HG02588 (cell line): ENCODE results near the gene ABTB1.
"Not testable (repeated sequence)": the region's sequence is repeated elsewhere in the genome, so short reads cannot be mapped to it uniquely, and the experiment has no call there.

Experiments used
- ATAC-seq: cut with Tn5 transposase; IDR thresholded peaks from one replicate; pipeline ENCODE4 v1.9.1; 2021; ENCODE audit warnings: mild to moderate bottlenecking, moderate library complexity; ENCODE audit not compliant: unreplicated experiment

The ABTB1 gene

DNA sequence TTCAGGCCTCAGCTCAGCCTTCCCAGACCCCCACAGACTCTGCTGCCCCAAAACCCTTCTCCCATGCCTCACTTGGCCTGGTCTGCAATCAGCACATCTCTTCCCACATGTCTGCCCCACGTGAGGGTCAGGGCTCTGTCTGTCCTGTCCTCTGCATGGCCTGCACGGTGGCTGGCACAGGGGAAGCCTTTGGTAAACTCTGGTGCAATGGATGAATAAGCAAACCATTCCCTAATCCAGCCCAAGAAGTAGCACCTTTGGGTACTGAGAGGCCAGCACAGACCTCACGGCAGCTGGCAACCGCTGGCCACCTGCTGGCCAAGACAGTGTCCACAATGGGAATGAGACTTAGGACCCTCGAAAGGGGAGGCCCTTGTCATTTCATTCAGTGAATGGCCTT, 27.7 kb downstream of the ABTB1 start:
- ATAC-seq: no peak

DNA sequence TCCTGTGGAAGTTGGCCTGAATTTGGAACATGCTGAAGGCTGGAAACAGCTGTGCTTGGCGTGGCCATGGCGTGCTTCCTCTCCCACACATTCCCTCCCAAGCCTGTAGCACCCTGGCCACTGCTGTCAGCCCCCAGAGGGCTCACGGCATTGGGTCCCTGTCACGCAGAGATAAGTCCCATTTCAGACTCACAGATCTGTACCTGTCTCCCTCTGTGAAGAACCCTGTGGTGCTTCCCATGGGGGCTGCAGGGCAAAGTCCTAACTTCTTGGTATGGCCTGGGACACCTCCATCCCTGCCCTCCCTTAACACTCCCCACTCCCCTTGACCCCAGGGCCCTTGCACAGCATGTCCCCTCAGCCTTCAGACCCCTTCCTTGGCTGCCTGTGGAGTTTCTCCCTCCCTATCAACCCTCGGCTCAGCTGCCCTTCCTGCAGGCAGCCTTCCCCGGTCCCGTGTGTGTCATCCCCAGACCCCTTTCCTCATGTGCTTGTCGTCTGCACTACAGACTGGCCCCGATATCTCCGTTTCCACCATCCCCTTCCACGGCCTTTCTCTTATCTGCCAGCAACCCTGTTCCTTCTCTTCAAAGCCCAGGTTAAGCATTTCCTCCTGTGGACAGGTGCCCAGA, 28.6 kb downstream of the ABTB1 start:
- ATAC-seq: no peak

DNA sequence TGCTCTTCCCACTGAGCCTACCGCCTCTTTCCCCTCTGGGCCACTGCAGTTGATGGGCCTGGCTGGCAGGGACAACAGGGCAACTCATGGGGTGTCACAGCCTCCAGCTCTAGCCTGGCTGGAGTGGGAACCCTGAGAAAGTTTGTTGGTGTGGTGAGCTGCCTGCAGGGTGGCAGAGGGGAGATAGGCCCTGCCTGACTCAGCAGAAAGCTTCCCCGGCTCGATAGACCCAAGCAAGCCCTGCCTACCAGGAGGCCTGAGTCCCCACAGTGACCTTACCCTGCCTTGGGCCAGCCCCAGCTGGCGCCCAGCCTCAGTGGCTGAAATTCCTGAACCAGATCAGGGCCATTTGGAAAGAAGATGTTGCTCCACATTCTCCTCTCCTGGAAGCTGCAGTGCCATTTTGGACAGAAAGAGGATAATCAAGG, 29.4 kb downstream of the ABTB1 start:
- no peak for ATAC-seq

DNA sequence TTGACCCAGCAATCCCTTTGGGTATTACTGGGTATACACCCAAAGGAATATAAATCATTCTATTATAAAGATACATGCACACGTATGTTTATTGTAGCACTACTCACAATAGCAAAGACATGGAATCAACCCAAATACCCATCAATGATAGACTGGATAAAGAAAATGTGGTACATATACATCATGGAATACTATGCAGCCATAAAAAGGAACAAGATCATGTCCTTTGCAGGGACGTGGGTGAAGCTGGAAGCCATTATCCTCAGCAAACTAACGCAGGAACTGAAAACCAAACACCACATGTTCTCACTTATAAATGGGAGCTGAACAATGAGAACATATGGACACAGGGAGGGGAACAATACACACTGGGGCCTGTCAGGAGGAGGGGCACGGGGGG, 32.1 kb downstream of the ABTB1 start:
- ATAC-seq: not testable (repeated sequence)

DNA sequence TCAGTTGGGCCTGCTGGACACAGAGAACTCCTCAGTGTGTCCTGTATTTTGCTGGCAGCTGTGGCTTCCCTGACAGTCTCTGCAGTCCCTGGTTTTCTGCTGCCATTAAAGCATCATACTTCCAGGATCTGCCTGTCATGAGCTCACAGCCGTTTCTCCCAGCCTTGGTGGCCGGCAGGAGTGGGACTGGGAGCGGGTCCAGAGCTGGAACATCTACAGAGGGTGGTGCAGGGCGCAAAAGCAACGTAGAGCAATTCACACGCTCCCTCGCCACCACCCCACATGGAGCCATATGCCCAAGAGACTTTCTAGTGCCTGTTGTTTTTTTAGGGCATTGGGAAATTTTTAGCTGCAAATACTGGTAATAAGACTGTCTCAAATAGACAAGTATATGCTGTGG, 33.6 kb downstream of the ABTB1 start:
- ATAC-seq: no peak

DNA sequence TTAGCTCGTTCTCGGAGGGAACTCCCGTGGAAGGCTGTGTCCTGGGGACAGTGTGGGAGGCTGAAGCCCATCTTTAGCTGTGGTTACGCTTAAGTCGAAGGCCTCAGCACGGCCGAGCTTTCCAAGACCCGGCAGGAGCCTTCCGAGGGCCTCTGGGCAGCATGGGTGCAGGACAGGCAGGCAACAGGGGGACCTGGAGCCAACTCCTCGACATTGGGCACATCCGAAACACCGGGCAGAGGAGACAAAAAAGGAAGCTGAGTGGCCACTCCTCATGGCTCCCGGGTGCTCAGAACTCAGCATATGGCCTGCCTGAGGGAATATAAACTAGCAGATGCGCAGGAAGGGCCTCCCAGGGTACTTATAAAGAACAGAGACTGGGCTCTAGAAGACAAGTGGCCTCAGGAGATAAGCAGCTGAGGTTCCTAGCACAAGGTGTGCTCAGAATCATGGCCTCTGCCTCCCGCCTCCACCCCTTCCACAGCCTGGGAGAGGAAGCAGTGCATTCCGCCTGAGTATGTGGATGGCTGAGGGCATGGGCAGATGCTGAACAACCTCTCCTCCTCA, 34.1 kb downstream of the ABTB1 start:
- no peak for ATAC-seq

DNA sequence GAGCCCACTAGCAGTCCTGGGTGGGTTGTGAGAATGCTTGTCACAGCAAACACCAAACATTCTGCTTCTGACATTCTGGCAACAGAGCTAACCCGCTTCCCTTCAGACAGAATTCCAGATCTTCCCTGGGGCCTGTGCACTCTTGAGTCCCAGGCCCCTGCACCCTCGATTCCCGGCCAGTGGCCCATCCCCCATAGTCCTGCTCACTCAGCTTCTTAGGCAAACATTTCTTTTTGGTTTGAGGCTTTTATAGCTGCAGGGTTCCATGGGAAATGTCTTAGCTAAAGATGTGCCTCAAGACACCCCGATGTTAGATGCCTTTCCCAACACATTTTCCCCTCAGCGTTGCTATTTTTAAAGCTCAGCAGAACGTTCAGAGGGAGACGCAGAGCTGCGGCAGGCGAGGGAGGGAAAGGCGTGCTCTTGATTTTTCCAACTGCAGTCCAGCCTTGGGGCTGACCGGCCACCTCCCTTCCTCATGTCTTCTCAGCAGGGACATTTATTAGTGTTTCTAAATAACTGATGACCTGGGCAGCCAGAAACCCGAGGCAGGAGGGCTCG, 35.2 kb downstream of the ABTB1 start:
- ATAC-seq: no peak

DNA sequence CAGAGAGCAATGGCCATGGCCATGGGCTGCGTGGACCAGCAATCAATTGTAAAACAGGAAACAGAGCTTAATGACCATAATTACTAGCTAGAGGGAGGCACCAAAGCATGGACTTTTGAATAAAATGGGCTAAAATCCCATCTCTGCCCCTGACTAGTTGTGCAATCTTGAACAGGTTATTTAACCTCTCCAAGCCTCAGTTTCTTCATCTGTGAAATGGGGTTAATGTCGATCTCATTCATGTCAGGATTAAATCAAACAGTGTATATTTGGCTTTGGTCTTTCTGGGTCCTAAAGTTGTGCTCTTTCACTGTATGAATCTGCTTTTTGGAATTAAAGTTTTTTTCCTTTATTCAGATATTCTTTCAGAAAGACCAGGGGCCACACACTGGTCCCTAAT, 36.1 kb downstream of the ABTB1 start:
- ATAC-seq: no peak

DNA sequence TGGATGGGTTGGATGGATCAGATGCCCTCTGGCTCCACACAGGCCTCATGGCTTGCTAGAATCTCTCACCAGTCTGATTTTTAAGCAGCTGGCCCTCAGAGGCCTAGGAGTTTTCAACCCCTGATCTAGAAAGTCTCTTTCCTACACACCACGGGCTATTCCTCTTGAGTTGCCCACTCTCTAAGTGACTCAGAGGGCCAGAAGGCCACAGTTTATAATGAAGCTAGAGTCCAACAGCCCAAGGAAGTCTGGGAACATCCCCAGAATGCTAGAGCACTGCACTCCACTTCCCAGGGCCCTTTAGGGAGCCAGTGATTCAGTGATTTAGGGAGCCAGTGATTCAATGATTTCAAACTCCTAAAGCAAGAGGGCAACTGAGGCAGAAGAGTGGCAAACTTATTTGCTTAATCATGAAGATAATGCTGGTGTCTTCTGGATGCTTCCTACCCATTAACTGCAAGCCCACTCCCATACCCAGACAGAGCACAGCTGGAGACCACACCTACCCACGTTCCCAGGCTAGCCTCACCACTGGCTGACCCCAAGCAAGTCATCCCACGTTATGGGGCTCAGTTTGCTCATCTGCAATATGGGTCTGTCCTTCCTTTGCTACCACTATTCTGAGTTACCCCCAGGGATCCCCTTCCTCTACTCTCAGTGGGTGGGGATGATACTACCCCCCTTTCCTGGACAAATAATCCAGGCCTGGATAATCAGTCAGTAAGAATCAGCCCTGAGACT, 36.7 kb downstream of the ABTB1 start:
- ATAC-seq: no peak

DNA sequence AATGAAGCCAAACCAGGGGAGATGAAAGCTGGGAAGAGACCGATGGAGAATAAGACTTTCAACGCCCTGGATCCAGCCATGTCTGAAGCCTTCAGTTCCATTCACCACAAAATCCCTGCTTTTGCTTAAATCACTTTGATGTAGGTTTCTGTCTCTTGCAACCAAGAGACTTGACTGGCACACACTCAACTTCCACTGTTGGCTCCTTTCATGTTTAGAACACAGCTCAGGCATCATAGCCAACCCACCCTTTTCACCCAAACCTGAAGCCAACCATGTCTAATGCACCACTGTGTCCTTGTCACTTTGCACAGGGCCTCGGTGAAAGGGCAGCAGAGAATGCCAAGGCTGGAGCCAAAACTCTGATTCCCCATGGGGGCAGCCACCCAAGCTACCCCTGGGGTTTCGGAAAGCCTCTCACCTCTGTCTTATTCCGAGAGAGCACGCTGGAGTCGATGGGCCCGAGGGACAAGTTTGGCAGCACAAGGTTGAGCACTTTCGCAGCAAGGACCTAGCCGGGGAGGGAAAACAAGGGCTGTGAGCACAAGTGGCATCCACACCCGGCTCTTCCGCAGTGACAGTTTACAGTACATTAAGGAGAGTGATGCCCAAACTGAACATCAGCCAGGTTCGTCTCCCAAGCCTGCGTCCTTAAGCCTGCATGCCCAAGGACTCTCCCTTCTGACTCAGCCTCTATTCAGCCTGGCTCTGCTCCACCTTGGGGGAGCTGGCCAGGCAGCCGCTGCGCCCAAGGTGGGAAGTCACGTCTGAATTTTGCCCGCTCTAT, 37.6 kb downstream of the ABTB1 start:
- no peak for ATAC-seq

DNA sequence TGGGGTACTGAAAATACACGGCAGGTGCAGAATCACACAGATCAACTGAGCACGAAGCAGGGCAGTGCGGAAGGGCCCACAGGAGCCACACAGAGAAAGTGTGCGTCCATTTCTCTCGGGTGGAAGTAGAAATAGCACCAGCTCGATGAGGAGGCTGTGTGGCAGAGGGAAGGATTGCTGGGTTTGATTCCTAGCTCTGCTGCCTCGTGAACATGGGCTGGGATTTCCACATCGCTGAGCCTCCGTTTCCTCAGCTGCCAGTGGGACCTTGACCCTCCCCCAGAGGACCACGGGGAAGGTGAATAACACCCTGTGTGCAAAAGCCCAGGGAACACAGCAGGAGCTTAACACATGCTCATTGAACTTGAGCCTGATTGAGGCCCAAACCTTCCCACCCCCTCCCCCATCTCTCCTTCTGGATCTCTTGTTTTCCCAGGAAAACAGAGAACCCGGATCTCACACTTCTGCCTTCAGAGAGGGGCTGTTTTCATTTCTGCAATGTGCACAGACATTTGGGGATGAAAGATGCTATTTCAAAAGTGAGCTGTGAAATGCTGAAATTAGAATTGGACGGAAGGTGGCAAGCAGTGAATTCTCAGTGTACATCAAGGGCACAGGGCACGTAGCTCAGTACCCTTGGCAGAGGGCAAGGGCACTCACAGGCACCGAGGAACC, 38.4 kb downstream of the ABTB1 start:
- ATAC-seq: no peak

DNA sequence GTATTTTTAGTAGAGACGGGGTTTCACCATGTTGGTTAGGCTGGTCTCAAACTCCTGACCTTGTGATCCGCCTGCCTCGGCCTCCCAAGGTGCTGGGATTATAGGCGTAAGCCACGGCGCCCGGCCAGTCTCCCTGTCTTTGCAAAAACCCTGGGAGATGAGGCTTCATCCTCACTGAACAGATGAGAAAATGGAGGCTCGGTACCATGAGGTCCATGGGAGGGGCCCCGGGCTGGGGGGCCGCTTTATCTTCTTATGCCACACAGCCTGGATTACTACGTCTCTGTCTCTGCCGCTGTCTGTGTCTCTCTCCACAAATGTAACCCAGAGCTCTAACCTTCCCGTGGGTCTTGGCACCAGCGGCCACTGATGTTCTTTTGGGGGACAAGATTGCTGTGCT, 39.1 kb downstream of the ABTB1 start:
- ATAC-seq: no peak

DNA sequence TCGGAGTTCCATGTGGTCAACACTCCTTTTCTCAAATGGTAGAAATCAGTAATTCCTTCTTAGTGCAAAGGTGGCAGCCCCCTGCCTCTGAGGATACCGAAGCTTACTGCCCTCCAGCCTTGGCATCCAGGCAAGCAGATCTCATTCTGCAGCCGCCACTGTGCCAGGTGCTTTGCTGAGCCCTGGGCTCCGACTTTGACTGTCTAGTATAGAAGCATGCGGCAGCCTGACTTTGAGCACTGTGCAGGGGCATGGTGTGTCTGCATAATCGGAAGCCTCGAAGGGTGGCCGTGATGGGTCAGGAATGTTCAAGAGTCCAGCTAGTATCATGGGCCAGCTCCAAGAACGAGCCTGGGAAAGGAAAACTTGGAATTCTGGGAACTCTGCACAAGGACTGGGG, 39.7 kb downstream of the ABTB1 start:
- no peak for ATAC-seq

DNA sequence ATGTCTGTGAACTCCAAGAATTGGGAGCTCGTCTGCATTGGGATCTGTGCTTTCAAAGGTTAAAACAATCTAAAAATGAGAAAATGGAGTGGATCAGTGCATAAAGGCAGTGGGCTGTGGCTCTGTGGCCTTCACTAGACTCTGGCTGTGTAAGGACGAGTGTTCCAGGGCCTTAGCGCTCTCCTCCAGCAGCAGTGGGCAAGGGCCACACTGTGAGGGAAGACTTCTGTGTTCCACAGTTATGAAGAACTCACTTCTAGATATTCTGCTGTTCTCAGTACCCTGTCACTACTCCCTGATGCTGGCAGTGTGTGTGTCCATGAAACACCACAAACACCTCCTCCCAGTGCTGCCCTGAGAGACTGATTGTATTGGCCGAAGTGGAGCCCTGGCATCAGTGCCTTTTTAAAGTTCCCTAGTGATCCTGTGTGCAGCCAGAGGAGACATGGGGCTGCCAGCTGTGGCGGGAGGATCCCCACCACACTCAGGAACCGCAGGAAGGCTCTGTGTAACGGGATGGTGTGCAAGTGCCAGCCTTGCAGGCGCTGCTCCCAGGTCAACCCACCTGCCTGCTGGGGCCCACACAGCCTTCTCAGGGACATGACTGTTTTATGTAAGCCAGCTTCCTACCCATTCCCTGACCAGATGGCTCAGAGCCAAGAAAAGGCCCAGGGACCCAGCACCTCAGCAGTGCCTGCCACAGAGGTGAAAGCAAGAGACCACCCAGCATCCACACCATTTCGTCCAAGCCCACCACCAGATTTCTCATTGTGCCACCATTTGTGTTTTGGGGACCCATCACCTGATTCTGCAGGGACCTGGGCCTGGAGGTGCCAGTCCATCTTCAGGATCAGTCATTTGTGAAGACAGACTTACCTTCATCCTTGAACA, 40.4 kb downstream of the ABTB1 start:
- ATAC-seq: no peak

DNA sequence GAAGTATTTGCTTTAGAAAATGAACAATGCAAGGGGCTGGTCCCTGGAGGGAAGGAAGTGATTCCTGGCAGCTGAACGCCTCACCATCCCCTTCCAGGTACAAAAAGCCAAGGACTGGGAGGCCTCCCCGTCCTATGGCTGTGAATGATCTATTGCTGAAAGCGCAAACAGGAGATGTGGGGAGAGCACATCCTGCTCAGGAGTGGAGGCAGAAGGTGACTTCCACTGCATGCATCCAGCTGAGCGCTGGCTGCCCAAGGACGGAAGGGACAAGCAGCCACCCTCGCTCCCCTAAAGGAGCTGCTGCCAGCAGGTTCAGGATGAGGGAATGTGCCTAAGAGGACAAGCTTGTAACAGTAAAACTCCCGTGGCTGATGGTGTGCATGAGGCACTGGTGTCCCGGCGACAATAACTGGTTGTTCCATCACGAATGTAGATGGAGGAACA, 41.4 kb downstream of the ABTB1 start:
- ATAC-seq: no peak

DNA sequence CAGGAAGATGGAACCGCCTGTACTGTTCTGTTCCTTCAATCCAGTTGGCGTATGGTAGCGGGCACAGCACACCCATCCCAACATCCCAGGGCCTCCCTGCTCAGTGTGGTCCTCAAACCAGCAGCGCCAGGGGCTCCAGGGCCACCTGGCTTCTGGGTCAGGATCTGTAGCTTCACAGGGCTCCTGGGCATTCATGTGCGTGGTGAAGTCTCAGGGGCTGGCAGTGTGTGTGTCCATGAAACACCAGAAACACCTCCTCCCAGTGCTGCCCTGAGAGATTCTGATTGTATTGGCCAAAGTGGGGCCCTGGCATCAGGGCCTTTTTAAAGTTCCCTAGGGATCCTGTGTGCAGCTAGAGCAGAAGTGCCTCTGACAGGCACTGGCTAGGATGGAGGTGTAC, 42.1 kb downstream of the ABTB1 start:
- ATAC-seq: no peak

DNA sequence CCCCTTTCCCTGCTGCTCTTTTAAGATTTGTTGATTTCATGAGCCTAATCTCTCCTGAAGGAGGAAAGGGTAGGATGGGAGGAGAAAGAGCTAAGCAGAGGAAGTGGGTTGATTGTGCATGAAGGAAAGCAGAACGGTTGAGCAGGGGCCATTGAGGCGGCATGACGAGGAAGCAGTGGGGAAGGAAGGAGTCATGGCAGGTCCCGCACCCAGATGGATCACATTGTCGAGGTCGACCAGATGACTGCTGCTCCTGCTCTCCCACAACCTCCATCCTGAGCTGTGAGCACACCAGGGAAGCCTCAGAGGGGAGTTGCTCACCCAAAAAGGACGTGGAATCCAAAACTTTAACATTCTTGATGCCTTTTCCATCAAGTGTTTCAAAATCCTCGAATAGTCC, 42.8 kb downstream of the ABTB1 start:
- no peak for ATAC-seq

DNA sequence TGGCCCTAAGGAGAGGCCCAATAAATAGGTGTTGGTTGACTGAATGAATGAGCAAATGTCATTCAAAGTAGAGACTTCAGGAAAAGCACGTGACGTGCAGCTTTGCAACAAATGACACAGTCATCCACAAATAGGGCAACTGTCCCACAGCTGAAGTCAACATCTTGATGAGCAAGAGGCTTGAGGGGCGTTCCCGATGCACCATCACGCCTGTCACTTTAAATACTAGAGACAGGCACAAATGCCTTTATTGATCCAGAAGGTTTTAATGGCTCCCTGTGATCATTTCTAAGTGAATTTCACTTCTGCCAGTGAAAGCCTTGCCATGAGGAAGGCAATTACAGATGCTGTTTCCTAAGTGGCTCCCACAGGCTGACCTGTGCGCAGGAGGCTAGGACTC, 43.6 kb downstream of the ABTB1 start:
- no peak for ATAC-seq

DNA sequence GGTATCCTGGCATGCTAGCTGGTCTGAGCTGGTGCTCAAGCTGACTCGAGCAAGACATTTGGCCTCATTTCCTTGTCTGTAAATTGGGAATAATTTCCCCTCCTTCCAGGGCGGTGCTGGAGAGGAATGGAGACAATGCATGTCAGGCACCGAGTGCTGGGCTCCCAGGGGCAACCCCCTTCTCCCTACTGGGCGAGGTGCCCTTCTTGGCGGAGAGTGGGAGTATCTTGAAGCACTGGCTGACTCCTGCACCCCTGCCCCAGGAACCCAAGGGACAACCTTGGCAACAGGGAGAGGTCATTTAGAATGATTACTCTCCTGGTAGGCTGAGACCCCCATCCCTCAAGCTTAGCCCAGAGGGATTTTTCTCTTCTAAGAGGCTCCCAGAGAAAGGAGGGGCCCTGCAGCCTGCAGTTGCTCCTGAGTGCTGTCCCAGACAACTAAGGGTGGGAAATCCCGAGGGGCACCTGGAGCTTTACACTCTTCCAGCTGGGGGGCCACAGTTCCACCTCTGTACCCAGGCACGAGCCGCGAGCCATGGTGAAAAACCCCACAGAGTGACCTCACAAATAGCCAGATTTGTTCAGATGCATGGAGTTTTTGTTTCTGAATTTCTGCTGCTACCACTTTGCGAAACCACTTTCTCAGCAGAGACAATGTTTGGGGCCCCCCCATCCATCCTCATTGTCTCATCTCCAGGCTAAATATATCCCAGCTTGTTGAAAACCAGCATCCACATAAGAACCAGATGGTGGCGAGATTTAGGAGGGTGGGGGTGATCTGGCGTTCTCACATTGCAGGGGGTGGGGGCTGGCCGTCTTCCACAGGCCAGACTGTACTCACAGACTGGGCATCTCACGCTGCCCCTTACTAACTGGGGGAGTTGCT, 44.8 kb downstream of the ABTB1 start:
- ATAC-seq: no peak
